GM12878 (cell line): ENCODE results near the gene MACROD2. TPM values are rescaled to one million over a fixed set of nuclear protein-coding genes. Genes with fewer than 3 reads are reported as not detected.

Experiments used
- ATAC-seq: fragments of 200-7000 bp; cut with Tn5 transposase; 3 replicates; pipeline ENCODE4 v1.9.1; 2020; ENCODE audit warnings: mild to moderate bottlenecking, moderate library complexity
- BruUV-seq: library from RNA; stranded (reverse); fragments of 400-500 nt; replicated peaks from 2 replicates; lab custom pipeline; 2021; lab: Mats Ljungman, UMichigan
- CTCF ChIA-PET: fragments of 300-600 bp; sonication (Branson Sonifier 250); formaldehyde crosslinking; extraction: SDS; loops from one replicate; lab custom pipeline; 2021; ENCODE audit warnings: inconsistent platforms; lab: Yijun Ruan, JAX
- POLR2A ChIA-PET: fragments of 350-600 bp; formaldehyde crosslinking; extraction: SDS; loops from one replicate; lab custom pipeline; 2021; ENCODE audit warnings: inconsistent platforms; lab: Charles Lee
- RAD21 ChIA-PET: fragments of 300-600 bp; sonication (Branson Sonifier 250); formaldehyde crosslinking; loops from one replicate; lab custom pipeline; 2023; ENCODE audit warnings: antibody characterized with exemption; ENCODE audit not compliant: unreplicated experiment; lab: Charles Lee
- SMC1A ChIA-PET: fragments of 300-600 bp; sonication (Branson Sonifier 250); formaldehyde crosslinking; loops from one replicate; lab custom pipeline; 2023; ENCODE audit not compliant: unreplicated experiment, uncharacterized antibody; lab: Charles Lee
- DNase-seq: peaks from one replicate; pipeline ENCODE4 v3.0.0-alpha.2; 2011; ENCODE audit warnings: low read depth, low spot score
- FAIRE-seq: peaks from 3 replicates; lab custom pipeline; 2011; peaks lifted over from hg19 to GRCh38; lab: Jason Lieb, UNC
- H2AFZ ChIP-seq: 2 replicates; pipeline ENCODE4 v1.6.0; 2011; ENCODE audit warnings: low read depth, low read length, control low read depth; ENCODE audit not compliant: control insufficient read depth
- H3K27ac ChIP-seq: 2 replicates; pipeline ENCODE4 v1.5.1; 2011; ENCODE audit warnings: control low read depth; ENCODE audit not compliant: control insufficient read depth, insufficient read depth
- H3K27me3 ChIP-seq, 2 experiments: replicated peaks in 1 of 2; 2 replicates each; pipeline versions ENCODE4 v1.6.0 to v1.6.1; 2011; ENCODE audit warnings: low read length in 1 of 2; ENCODE audit not compliant: control insufficient read depth in 2 of 2, insufficient read depth in 2 of 2
- H3K36me3 ChIP-seq, 2 experiments: 2 replicates each; pipeline ENCODE4 v1.5.1; 2011; ENCODE audit warnings: low read length in 1 of 2; ENCODE audit not compliant: control insufficient read depth in 2 of 2, insufficient read depth in 2 of 2
- H3K4me1 ChIP-seq: 2 replicates; pipeline ENCODE4 v1.6.1; 2011; ENCODE audit warnings: mild to moderate bottlenecking, low read length, moderate library complexity, mixed read lengths; ENCODE audit not compliant: control insufficient read depth, insufficient read depth
- H3K4me2 ChIP-seq: 2 replicates; pipeline ENCODE4 v1.6.0; 2011; ENCODE audit warnings: control low read depth; ENCODE audit not compliant: control insufficient read depth, insufficient read depth
- H3K4me3 ChIP-seq: fragments of 200-600 bp; sonication (generic); 2 replicates; pipeline ENCODE4 v1.5.1; 2016
- H3K79me2 ChIP-seq: 2 replicates; pipeline ENCODE4 v1.6.0; 2011; ENCODE audit warnings: low read length; ENCODE audit not compliant: control insufficient read depth, insufficient read depth
- H3K9ac ChIP-seq: 2 replicates; pipeline ENCODE4 v1.8.0; 2011; ENCODE audit warnings: low read length, control low read depth, mixed read lengths; ENCODE audit not compliant: control insufficient read depth, insufficient read depth
- H3K9me3 ChIP-seq: replicated peaks from 3 replicates; pipeline ENCODE4 v1.5.1; 2011; ENCODE audit warnings: mild to moderate bottlenecking, low read length; ENCODE audit not compliant: control insufficient read depth, insufficient read depth
- H4K20me1 ChIP-seq: 2 replicates; pipeline ENCODE4 v1.6.0; 2011; ENCODE audit not compliant: control insufficient read depth, insufficient read depth
- CHD2 ChIP-seq: IDR thresholded peaks from 2 replicates; pipeline ENCODE4 v1.6.1; 2011; ENCODE audit warnings: low read depth, low read length, improper control_type of control experiment, borderline replicate concordance
- ETV6 ChIP-seq, 2 experiments: fragments of 450-650 bp in 1 of 2; IDR thresholded peaks in 1 of 2; conservative IDR thresholded peaks in 1 of 2; 2 replicates each; pipeline ENCODE4 v1.6.1; 2014; ENCODE audit warnings: antibody characterized with exemption in 1 of 2, borderline replicate concordance in 1 of 2, low read depth in 1 of 2, mild to moderate bottlenecking in 1 of 2, moderate library complexity in 1 of 2
- FOXK2 ChIP-seq: fragments of 450-650 bp; IDR thresholded peaks from 2 replicates; pipeline ENCODE4 v1.6.1; 2017; ENCODE audit warnings: mild to moderate bottlenecking, moderate library complexity
- IKZF2 ChIP-seq, 2 experiments: fragments of 450-650 bp; IDR thresholded peaks; 2 replicates each; pipeline ENCODE4 v1.6.1; 2017; ENCODE audit warnings: mild to moderate bottlenecking in 2 of 2, moderate library complexity in 2 of 2
- JUND ChIP-seq: IDR thresholded peaks from 2 replicates; pipeline ENCODE4 v1.6.1; 2012; ENCODE audit warnings: low read depth, mild to moderate bottlenecking, low read length, improper control_type of control experiment, moderate library complexity
- MEF2A ChIP-seq: IDR thresholded peaks from 2 replicates; pipeline ENCODE4 v1.6.1; 2011; ENCODE audit warnings: low read depth, mild to moderate bottlenecking, low read length, moderate library complexity; ENCODE audit not compliant: insufficient read depth
- NR2C2 ChIP-seq: IDR thresholded peaks from 2 replicates; pipeline ENCODE4 v1.6.1; 2011; ENCODE audit warnings: borderline replicate concordance, low read depth; ENCODE audit not compliant: control insufficient read depth, insufficient read length
- ZNF384 ChIP-seq: IDR thresholded peaks from 2 replicates; pipeline ENCODE4 v1.6.1; 2012; ENCODE audit warnings: low read depth, mild to moderate bottlenecking, low read length, improper control_type of control experiment, borderline replicate concordance
- WGBS: methylation state at CpG from one replicate; pipeline ENCODE4 v1.1.6; 2016; ENCODE audit warnings: low lambda C conversion rate; ENCODE audit not compliant: insufficient replicate concordance, insufficient coverage; ENCODE audit errors: missing lambda C conversion rate; 5-methylcytosine and 5-hydroxymethylcytosine counted together
- in situ Hi-C: fragments of 300-500 bp; cut with MboI; formaldehyde crosslinking; loops from 9 replicates; pipeline ENCODE4 v1.14.3; 2018; ENCODE audit warnings: mixed read lengths
- intact Hi-C: fragments of 100-400 bp; cut with micrococcal nuclease; formaldehyde crosslinking; loops from one replicate; pipeline ENCODE4 v1.14.2; 2022; ENCODE audit not compliant: unreplicated experiment
- polyA plus RNA-seq, 11 experiments: library from polyadenylated mRNA; depleted of rRNA in 4 of 11; unstranded in 6 of 11; stranded (reverse) in 5 of 11; fragments of >200 nt; fragmentation: Nextera tagmentation in 4 of 11; fragmentation: Illumina TruSeq in 1 of 11; extraction: Ambion mirVana in 4 of 11; extraction: Trizol in 1 of 11; gene quantifications; 1 replicate in 1 of 11; 2 replicates in 10 of 11; pipeline versions ENCODE4 v1.2.1 to v1.2.3, GENCODE V29; 2011 to 2016; ENCODE audit warnings: inconsistent platforms in 2 of 11, missing spikeins in 2 of 11, low read depth in 1 of 11
- total RNA-seq, 4 experiments: library from RNA; depleted of rRNA in 3 of 4; stranded (reverse); fragments of >200 nt in 3 of 4; fragmentation: Illumina TruSeq in 1 of 4; extraction: Trizol in 1 of 4; gene quantifications; 2 replicates each; pipeline versions ENCODE4 v1.2.1 to v1.2.3, GENCODE V29; 2013 to 2021
- TF ChIP-seq, protein P1 (sequence below): IDR thresholded peaks from 2 replicates; pipeline ENCODE4 v1.6.1; 2011; ENCODE audit warnings: borderline replicate concordance, low read depth, mild to moderate bottlenecking, moderate library complexity, mixed read lengths, low read length; ENCODE audit not compliant: insufficient read depth; ENCODE audit errors: extremely low read length
- TF ChIP-seq, protein P2 (sequence below): fragments of 450-650 bp; formaldehyde crosslinking; IDR thresholded peaks from 2 replicates; pipeline ENCODE4 v1.4.0; 2020; ENCODE audit warnings: mild to moderate bottlenecking, moderate library complexity

MACROD2 gene
- total and polyA plus RNA-seq, 10 of the 15 experiments (the other 5 are each of a cell fraction or from before 2014, with no cell fraction given): 1.1 to 21.5 (median 2.2) TPM

DNA sequence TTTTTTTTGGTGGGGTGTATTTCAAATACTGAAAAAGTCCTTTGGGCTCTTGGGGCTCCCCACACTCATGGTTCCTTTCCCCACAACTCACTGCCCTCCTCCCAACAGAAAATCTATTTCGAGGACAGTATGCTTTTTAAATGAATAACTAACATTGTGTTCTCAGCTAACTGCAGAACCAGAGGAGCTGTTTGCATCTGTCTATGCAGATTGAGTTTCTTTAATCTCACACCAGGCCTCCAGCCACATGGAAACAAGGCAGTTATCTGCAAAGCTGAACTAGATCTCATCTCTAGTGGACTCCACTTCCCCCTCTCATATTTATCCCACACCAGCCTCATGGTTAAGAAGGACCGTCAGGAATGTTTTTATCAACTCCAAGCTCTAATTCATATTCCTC is 1622.8 kb downstream of the MACROD2 start:
- H2AFZ ChIP-seq: no peak overlapping the region
- H3K36me3 ChIP-seq: no peaks in the 10 kb centered on the region
- FAIRE-seq: no peak
- BruUV-seq: no TSS peak
- no peaks in the 10 kb centered on the region for H3K27me3 ChIP-seq
- RAD21 ChIA-PET: no interaction called here
- intact Hi-C loops: no loop called here
- ATAC-seq: no peak
- H3K9me3 ChIP-seq: no peaks in the 10 kb centered on the region
- H3K9ac ChIP-seq: no peak overlapping the region
- SMC1A ChIA-PET: no interaction called here
- DNase-seq: no peak
- TF ChIP-seq, protein P1, sequence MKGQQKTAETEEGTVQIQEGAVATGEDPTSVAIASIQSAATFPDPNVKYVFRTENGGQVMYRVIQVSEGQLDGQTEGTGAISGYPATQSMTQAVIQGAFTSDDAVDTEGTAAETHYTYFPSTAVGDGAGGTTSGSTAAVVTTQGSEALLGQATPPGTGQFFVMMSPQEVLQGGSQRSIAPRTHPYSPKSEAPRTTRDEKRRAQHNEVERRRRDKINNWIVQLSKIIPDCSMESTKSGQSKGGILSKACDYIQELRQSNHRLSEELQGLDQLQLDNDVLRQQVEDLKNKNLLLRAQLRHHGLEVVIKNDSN: no peak
- no peak for TF ChIP-seq CHD2
- no peak for TF ChIP-seq FOXK2
- no peak for TF ChIP-seq IKZF2 (IDR thresholded peaks at IDR 0.05)
- CTCF ChIA-PET: no interaction called here
- WGBS: 34% methylated on average over 2 of the region's 2 CpGs
- POLR2A ChIA-PET: no interaction called here
- H3K27ac ChIP-seq: no peak overlapping the region
- no peaks in the 10 kb centered on the region for H3K79me2 ChIP-seq
- H3K4me3 ChIP-seq: no peak overlapping the region
- H3K4me2 ChIP-seq: no peak overlapping the region
- H3K4me1 ChIP-seq: no peaks in the 10 kb centered on the region
- in situ Hi-C loops: no loop called here
- no peaks in the 10 kb centered on the region for H4K20me1 ChIP-seq

DNA sequence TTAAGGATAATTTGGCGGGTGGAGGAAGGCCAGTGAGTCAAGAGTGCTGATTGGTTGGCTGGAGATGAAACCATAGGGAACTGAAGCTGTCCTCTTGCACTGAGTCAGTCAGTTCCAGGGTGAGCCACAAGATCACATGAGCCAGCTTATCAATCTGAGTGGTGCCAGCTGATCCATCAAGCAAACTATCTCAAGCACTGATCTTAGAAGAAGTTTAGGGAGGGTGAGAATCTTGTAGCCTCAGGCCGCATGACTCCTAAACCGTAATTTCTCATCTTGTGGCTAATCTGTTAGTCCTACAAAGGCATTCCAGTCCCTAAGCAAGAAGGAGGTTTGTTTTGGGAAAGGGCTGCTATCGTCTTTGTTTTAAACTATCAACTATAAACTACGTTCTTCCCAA is 1623.6 kb downstream of the MACROD2 start:
- in situ Hi-C loops (no loop called here), intact Hi-C loops (no loop called here)
- ATAC-seq (no peak), FAIRE-seq (no peak), DNase-seq (no peak)
- ChIA-PET POLR2A (no interaction called here), SMC1A (no interaction called here), RAD21 (no interaction called here), CTCF (no interaction called here)
- no peak overlapping the region for H3K4me2 ChIP-seq
- H3K27me3 ChIP-seq: no peaks in the 10 kb centered on the region
- no peaks in the 10 kb centered on the region for H3K9me3 ChIP-seq
- no peak overlapping the region for H3K9ac ChIP-seq
- H3K4me1 ChIP-seq: no peaks in the 10 kb centered on the region
- H3K79me2 ChIP-seq: no peaks in the 10 kb centered on the region
- H3K27ac ChIP-seq: no peak overlapping the region
- H2AFZ ChIP-seq: no peak overlapping the region
- no peak overlapping the region for H3K4me3 ChIP-seq
- no TSS peak for BruUV-seq
- WGBS: 63% methylated on average over 5 of the region's 5 CpGs
- TF ChIP-seq, protein P2, sequence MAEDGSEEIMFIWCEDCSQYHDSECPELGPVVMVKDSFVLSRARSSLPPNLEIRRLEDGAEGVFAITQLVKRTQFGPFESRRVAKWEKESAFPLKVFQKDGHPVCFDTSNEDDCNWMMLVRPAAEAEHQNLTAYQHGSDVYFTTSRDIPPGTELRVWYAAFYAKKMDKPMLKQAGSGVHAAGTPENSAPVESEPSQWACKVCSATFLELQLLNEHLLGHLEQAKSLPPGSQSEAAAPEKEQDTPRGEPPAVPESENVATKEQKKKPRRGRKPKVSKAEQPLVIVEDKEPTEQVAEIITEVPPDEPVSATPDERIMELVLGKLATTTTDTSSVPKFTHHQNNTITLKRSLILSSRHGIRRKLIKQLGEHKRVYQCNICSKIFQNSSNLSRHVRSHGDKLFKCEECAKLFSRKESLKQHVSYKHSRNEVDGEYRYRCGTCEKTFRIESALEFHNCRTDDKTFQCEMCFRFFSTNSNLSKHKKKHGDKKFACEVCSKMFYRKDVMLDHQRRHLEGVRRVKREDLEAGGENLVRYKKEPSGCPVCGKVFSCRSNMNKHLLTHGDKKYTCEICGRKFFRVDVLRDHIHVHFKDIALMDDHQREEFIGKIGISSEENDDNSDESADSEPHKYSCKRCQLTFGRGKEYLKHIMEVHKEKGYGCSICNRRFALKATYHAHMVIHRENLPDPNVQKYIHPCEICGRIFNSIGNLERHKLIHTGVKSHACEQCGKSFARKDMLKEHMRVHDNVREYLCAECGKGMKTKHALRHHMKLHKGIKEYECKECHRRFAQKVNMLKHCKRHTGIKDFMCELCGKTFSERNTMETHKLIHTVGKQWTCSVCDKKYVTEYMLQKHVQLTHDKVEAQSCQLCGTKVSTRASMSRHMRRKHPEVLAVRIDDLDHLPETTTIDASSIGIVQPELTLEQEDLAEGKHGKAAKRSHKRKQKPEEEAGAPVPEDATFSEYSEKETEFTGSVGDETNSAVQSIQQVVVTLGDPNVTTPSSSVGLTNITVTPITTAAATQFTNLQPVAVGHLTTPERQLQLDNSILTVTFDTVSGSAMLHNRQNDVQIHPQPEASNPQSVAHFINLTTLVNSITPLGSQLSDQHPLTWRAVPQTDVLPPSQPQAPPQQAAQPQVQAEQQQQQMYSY (CRISPR knock-in tag): no peak
- TF ChIP-seq MEF2A (no peak), ZNF384 (no peak), NR2C2 (no peak), JUND (no peak), ETV6 (conservative IDR thresholded peaks at IDR 0.05 in 1 of 2, IDR thresholded peaks at IDR 0.05 in 1 of 2; ENCODE audit: borderline replicate concordance in 1 of 2, low read depth in 1 of 2) (no peak)
- H3K36me3 ChIP-seq: no peaks in the 10 kb centered on the region
- no peaks in the 10 kb centered on the region for H4K20me1 ChIP-seq
